ENCODE results near the gene A4GNT. TPM values are rescaled to one million over a fixed set of nuclear protein-coding genes. Genes with fewer than 3 reads are reported as not detected.
"Not testable (repeated sequence)": the region's sequence is repeated elsewhere in the genome, so short reads cannot be mapped to it uniquely, and the experiment has no call there.

Gene A4GNT
- total RNA-seq = not detected
- not detected for polyA plus RNA-seq
- long read RNA-seq, donor 1 = 0 reads
- long read RNA-seq, donor 2 = 0 reads
- long read RNA-seq, donor 3 = 0 reads
- long read RNA-seq, donor 4 = 0 reads

- 75% methylated on average over 1 of the region's 1 CpG for WGBS
- Histone ChIP-seq H3K4me1 (ENCODE audit: control insufficient read depth, insufficient read depth, low read length) (no peaks in the 10 kb centered on the region), H3K4me3 (ENCODE audit: low read length) (no peak within 1 kb of the TSS), H3K27ac (ENCODE audit: low read length) (no peak within 1 kb of the TSS), H3K27me3 (ENCODE audit: control insufficient read depth, insufficient read depth) (no peaks in the 10 kb centered on the region), H3K9me3 (ENCODE audit: control insufficient read depth, low read length) (no peaks in the 10 kb centered on the region)
- no peak for ATAC-seq
- intact Hi-C loops (cut with DNase I) = no loop called here
- no peak for DNase-seq
Observed at GRCh38 chr3:138132239-138132638, at the start of gene A4GNT. TSS of gene A4GNT (minus strand) at chr3:138132390. CDS start at chr3:138131256, 1,134 bp downstream.

- H3K4me3 ChIP-seq (ENCODE audit: low read length) = no peak overlapping the region
- 14% methylated on average over 2 of the region's 2 CpGs for whole genome bisulfite sequencing
- H3K9me3 ChIP-seq (ENCODE audit: control insufficient read depth, low read length) = no peaks in the 10 kb centered on the region
- intact Hi-C loops (cut with DNase I) = no loop called here
- H3K27ac ChIP-seq (ENCODE audit: low read length) = no peak overlapping the region
- no peaks in the 10 kb centered on the region for H3K27me3 ChIP-seq (ENCODE audit: control insufficient read depth, insufficient read depth)
- peak; percentile 34 to 48 for ATAC-seq
- no peaks in the 10 kb centered on the region for H3K4me1 ChIP-seq (ENCODE audit: control insufficient read depth, insufficient read depth, low read length)
- DNase-seq = no peak
Observed at GRCh38 chr3:138180375-138181029, 48.3 kb upstream of the A4GNT start.

GRCh38 chr3:138174421-138175131 lies 42.4 kb upstream of the A4GNT start, which contains the start of gene DBR1:
TSS of gene DBR1 (minus strand) at chr3:138174921. CDS start at chr3:138174795, 126 bp downstream.
- Histone ChIP-seq H3K4me1 (ENCODE audit: control insufficient read depth, insufficient read depth, low read length) (peaks cover 2% of the 10 kb centered on the region), H3K4me3 (ENCODE audit: low read length) (peak within 1 kb of the TSS; percentile 93), H3K9me3 (ENCODE audit: control insufficient read depth, low read length) (no peaks in the 10 kb centered on the region), H3K27ac (ENCODE audit: low read length) (peak within 1 kb of the TSS; percentile 79), H3K27me3 (ENCODE audit: control insufficient read depth, insufficient read depth) (no peaks in the 10 kb centered on the region)
- peak; percentile 71 to 88 (median 81) for DNase-seq
- under 1% methylated on average over 38 of the region's 38 CpGs for WGBS
- intact Hi-C loops (cut with DNase I) = no loop called here
- ATAC-seq = peak; percentile 95 to 97

- H3K27me3 ChIP-seq (ENCODE audit: control insufficient read depth, insufficient read depth) = no peaks in the 10 kb centered on the region
- no peak for ATAC-seq
- peaks cover 2% of the 10 kb centered on the region for H3K4me1 ChIP-seq (ENCODE audit: control insufficient read depth, insufficient read depth, low read length)
- H3K27ac ChIP-seq (ENCODE audit: low read length) = peak overlapping the region; percentile 79
- intact Hi-C loops (cut with DNase I) = no loop called here
- DNase-seq = no peak
- 69% methylated on average over 13 of the region's 13 CpGs for WGBS
- no peaks in the 10 kb centered on the region for H3K9me3 ChIP-seq (ENCODE audit: control insufficient read depth, low read length)
- peak overlapping the region; percentile 93 for H3K4me3 ChIP-seq (ENCODE audit: low read length)
Observed at GRCh38 chr3:138173769-138174420, 41.7 kb upstream of the A4GNT start.

- Histone ChIP-seq H3K4me1 (ENCODE audit: control insufficient read depth, insufficient read depth, low read length) (peaks cover 2% of the 10 kb centered on the region), H3K27me3 (ENCODE audit: control insufficient read depth, insufficient read depth) (no peaks in the 10 kb centered on the region), H3K4me3 (ENCODE audit: low read length) (no peak overlapping the region), H3K9me3 (ENCODE audit: control insufficient read depth, low read length) (no peaks in the 10 kb centered on the region), H3K27ac (ENCODE audit: low read length) (no peak overlapping the region)
- 65% methylated on average over 2 of the region's 2 CpGs for WGBS
- no peak for DNase-seq
- no peak for ATAC-seq
- intact Hi-C loops (cut with DNase I) = no loop called here
Observed at GRCh38 chr3:138172625-138173024, 40.4 kb upstream of the A4GNT start.

GRCh38 chr3:138165061-138165460 lies 32.9 kb upstream of the A4GNT start:
- no peaks in the 10 kb centered on the region for H3K9me3 ChIP-seq (ENCODE audit: control insufficient read depth, low read length)
- H3K27ac ChIP-seq (ENCODE audit: low read length) = no peak overlapping the region
- WGBS = 96% methylated on average over 2 of the region's 2 CpGs
- DNase-seq = no peak
- ATAC-seq = no peak
- no peaks in the 10 kb centered on the region for H3K4me1 ChIP-seq (ENCODE audit: control insufficient read depth, insufficient read depth, low read length)
- intact Hi-C loops (cut with DNase I) = no loop called here
- H3K27me3 ChIP-seq (ENCODE audit: control insufficient read depth, insufficient read depth) = no peaks in the 10 kb centered on the region
- no peak overlapping the region for H3K4me3 ChIP-seq (ENCODE audit: low read length)

- Histone ChIP-seq H3K27ac (ENCODE audit: low read length) (no peak overlapping the region), H3K4me3 (ENCODE audit: low read length) (no peak overlapping the region), H3K9me3 (ENCODE audit: control insufficient read depth, low read length) (no peaks in the 10 kb centered on the region), H3K4me1 (ENCODE audit: control insufficient read depth, insufficient read depth, low read length) (no peaks in the 10 kb centered on the region), H3K27me3 (ENCODE audit: control insufficient read depth, insufficient read depth) (no peaks in the 10 kb centered on the region)
- DNase-seq (no peak), ATAC-seq (no peak)
- WGBS = 95% methylated on average over 4 of the region's 4 CpGs
- intact Hi-C loops (cut with DNase I) = no loop called here
Observed at GRCh38 chr3:138157743-138158142, 25.6 kb upstream of the A4GNT start.

GRCh38 chr3:138154534-138154933 lies 22.3 kb upstream of the A4GNT start:
- intact Hi-C loops (cut with DNase I) = no loop called here
- no peak for ATAC-seq
- no peak overlapping the region for H3K27ac ChIP-seq (ENCODE audit: low read length)

GRCh38 chr3:138148503-138148902 lies 16.3 kb upstream of the A4GNT start:
- no peak for DNase-seq

More at GRCh38 chr3:138154534-138154933, 22.3 kb upstream of the A4GNT start:
- Histone ChIP-seq H3K27me3 (ENCODE audit: control insufficient read depth, insufficient read depth) (no peaks in the 10 kb centered on the region), H3K4me1 (ENCODE audit: control insufficient read depth, insufficient read depth, low read length) (no peaks in the 10 kb centered on the region), H3K9me3 (ENCODE audit: control insufficient read depth, low read length) (no peaks in the 10 kb centered on the region), H3K4me3 (ENCODE audit: low read length) (no peak overlapping the region)
- no peak for DNase-seq

GRCh38 chr3:138142181-138142580 lies 10.0 kb upstream of the A4GNT start:
- H3K27ac ChIP-seq (ENCODE audit: low read length); intact Hi-C loops (cut with DNase I): not testable (repeated sequence)

More at GRCh38 chr3:138148503-138148902, 16.3 kb upstream of the A4GNT start:
- intact Hi-C loops (cut with DNase I) = no loop called here
- H3K4me1 ChIP-seq (ENCODE audit: control insufficient read depth, insufficient read depth, low read length) = no peaks in the 10 kb centered on the region
- H3K4me3 ChIP-seq (ENCODE audit: low read length) = no peak overlapping the region
- H3K9me3 ChIP-seq (ENCODE audit: control insufficient read depth, low read length) = no peaks in the 10 kb centered on the region
- H3K27ac ChIP-seq (ENCODE audit: low read length) = no peak overlapping the region
- 72% methylated on average over 4 of the region's 4 CpGs for WGBS
- ATAC-seq = no peak
- H3K27me3 ChIP-seq (ENCODE audit: control insufficient read depth, insufficient read depth) = no peaks in the 10 kb centered on the region

GRCh38 chr3:138140940-138141339 lies 8.8 kb upstream of the A4GNT start:
- H3K9me3 ChIP-seq (ENCODE audit: control insufficient read depth, low read length) = no peaks in the 10 kb centered on the region
- H3K27ac ChIP-seq (ENCODE audit: low read length) = no peak overlapping the region
- ATAC-seq (no peak), DNase-seq (no peak)
- H3K4me3 ChIP-seq (ENCODE audit: low read length) = no peak overlapping the region
- no peaks in the 10 kb centered on the region for H3K27me3 ChIP-seq (ENCODE audit: control insufficient read depth, insufficient read depth)
- intact Hi-C loops (cut with DNase I) = no loop called here
- H3K4me1 ChIP-seq (ENCODE audit: control insufficient read depth, insufficient read depth, low read length) = no peaks in the 10 kb centered on the region

More at GRCh38 chr3:138142181-138142580, 10.0 kb upstream of the A4GNT start:
- not testable (repeated sequence) for H3K4me1 ChIP-seq (ENCODE audit: control insufficient read depth, insufficient read depth, low read length); H3K27me3 ChIP-seq (ENCODE audit: control insufficient read depth, insufficient read depth); DNase-seq; H3K9me3 ChIP-seq (ENCODE audit: control insufficient read depth, low read length); ATAC-seq; H3K4me3 ChIP-seq (ENCODE audit: low read length)
- 93% methylated on average over 3 of the region's 3 CpGs for WGBS

Measured in right cardiac atrium (tissue), 5 donors.